IMR-90 (cell line): ENCODE results near the gene MTR. TPM values are rescaled to one million over a fixed set of nuclear protein-coding genes. Genes with fewer than 3 reads are reported as not detected.

Experiments used
- ATAC-seq: fragments of 200-7000 bp; cut with Tn5 transposase; 2 replicates; pipeline ENCODE4 v1.9.1; 2020; ENCODE audit warnings: low read depth, mild to moderate bottlenecking, moderate library complexity
- BruUV-seq: library from RNA; stranded (reverse); fragments of 400-500 nt; replicated peaks from 2 replicates; lab custom pipeline; 2021; lab: Mats Ljungman, UMichigan
- CTCF ChIA-PET: fragments of 300-600 bp; formaldehyde crosslinking; extraction: SDS; loops from one replicate; lab custom pipeline; 2021; ENCODE audit warnings: antibody characterized with exemption; lab: Yijun Ruan, JAX
- POLR2A ChIA-PET: fragments of 300-600 bp; sonication (Branson Sonifier 250); formaldehyde crosslinking; loops from one replicate; lab custom pipeline; 2022; ENCODE audit warnings: antibody characterized with exemption; ENCODE audit not compliant: unreplicated experiment; lab: Charles Lee
- DNase-seq: peaks from one replicate; pipeline ENCODE4 v3.0.0; 2013
- H2AFZ ChIP-seq: replicated peaks from 2 replicates; pipeline ENCODE3; 2013; ENCODE audit warnings: low read length, mild to moderate bottlenecking; ENCODE audit not compliant: poor library complexity
- H2AK5ac ChIP-seq: 2 replicates; pipeline ENCODE4 v1.6.1; 2013; ENCODE audit warnings: low read depth, low read length, inconsistent platforms
- H2AK9ac ChIP-seq: replicated peaks from 2 replicates; pipeline ENCODE3; 2013; ENCODE audit warnings: mild to moderate bottlenecking, low read depth, low read length, moderate library complexity; ENCODE audit not compliant: poor library complexity
- H2BK120ac ChIP-seq: 2 replicates; pipeline ENCODE4 v1.6.1; 2013; ENCODE audit warnings: low read depth, low read length, inconsistent platforms
- H2BK15ac ChIP-seq: 3 replicates; pipeline ENCODE4 v1.6.1; 2013; ENCODE audit warnings: low read depth, low read length, inconsistent platforms
- H2BK20ac ChIP-seq: 2 replicates; pipeline ENCODE4 v1.6.1; 2013; ENCODE audit warnings: low read depth, mild to moderate bottlenecking, inconsistent platforms, low read length, moderate library complexity
- H2BK5ac ChIP-seq: 2 replicates; pipeline ENCODE4 v1.6.1; 2013; ENCODE audit warnings: mild to moderate bottlenecking, low read depth, low read length, inconsistent platforms; ENCODE audit not compliant: poor library complexity, severe bottlenecking
- H3K14ac ChIP-seq: replicated peaks from 2 replicates; pipeline ENCODE4 v1.6.1; 2013; ENCODE audit warnings: low read depth, low read length, inconsistent platforms
- H3K18ac ChIP-seq: 2 replicates; pipeline ENCODE4 v1.6.1; 2013; ENCODE audit warnings: low read depth, low read length, control low read depth
- H3K23ac ChIP-seq: 2 replicates; pipeline ENCODE4 v1.6.1; 2013; ENCODE audit warnings: low read depth, low read length, inconsistent platforms
- H3K27ac ChIP-seq: 2 replicates; pipeline ENCODE4 v1.5.1; 2013; ENCODE audit warnings: mild to moderate bottlenecking, control low read depth, low read length; ENCODE audit not compliant: insufficient read depth
- H3K27me3 ChIP-seq: 2 replicates; pipeline ENCODE4 v1.6.1; 2013; ENCODE audit warnings: low read length; ENCODE audit not compliant: control insufficient read depth, insufficient read depth
- H3K36me3 ChIP-seq: 2 replicates; pipeline ENCODE4 v1.6.1; 2013; ENCODE audit warnings: low read length, mixed read lengths; ENCODE audit not compliant: control insufficient read depth, insufficient read depth
- H3K4ac ChIP-seq: 2 replicates; pipeline ENCODE4 v1.6.1; 2013; ENCODE audit warnings: low read depth, low read length, inconsistent platforms
- H3K4me1 ChIP-seq: 2 replicates; pipeline ENCODE4 v1.6.1; 2013; ENCODE audit warnings: low read length, mixed read lengths; ENCODE audit not compliant: control insufficient read depth, insufficient read depth
- H3K4me2 ChIP-seq: 2 replicates; pipeline ENCODE4 v1.6.1; 2013; ENCODE audit warnings: low read depth, mild to moderate bottlenecking, control low read depth, low read length, moderate library complexity
- H3K4me3 ChIP-seq: 2 replicates; pipeline ENCODE4 v1.5.1; 2013; ENCODE audit warnings: low read depth, mild to moderate bottlenecking, control low read depth, low read length, moderate library complexity; ENCODE audit not compliant: insufficient read depth
- H3K56ac ChIP-seq: 2 replicates; pipeline ENCODE4 v1.6.1; 2013; ENCODE audit warnings: low read length, inconsistent platforms; ENCODE audit not compliant: insufficient read depth; ENCODE audit errors: extremely low read depth
- H3K79me1 ChIP-seq, 2 experiments: 2 replicates each; pipeline ENCODE4 v1.6.1; 2013; ENCODE audit warnings: low read length in 2 of 2, inconsistent platforms in 1 of 2, low read depth in 1 of 2
- H3K9ac ChIP-seq: 2 replicates; pipeline ENCODE4 v1.6.1; 2013; ENCODE audit warnings: low read depth, low read length, control low read depth
- H3K9me1 ChIP-seq: 2 replicates; pipeline ENCODE4 v1.6.1; 2013; ENCODE audit warnings: low read length, inconsistent platforms; ENCODE audit not compliant: insufficient read depth
- H3K9me3 ChIP-seq: 2 replicates; pipeline ENCODE4 v1.6.1; 2013; ENCODE audit warnings: low read length; ENCODE audit not compliant: control insufficient read depth, insufficient read depth
- H4K20me1 ChIP-seq: 2 replicates; pipeline ENCODE4 v1.6.1; 2013; ENCODE audit warnings: low read length, inconsistent platforms; ENCODE audit not compliant: insufficient read depth
- H4K5ac ChIP-seq: 2 replicates; pipeline ENCODE4 v1.6.1; 2013; ENCODE audit warnings: mild to moderate bottlenecking, low read depth, low read length, control low read depth
- H4K8ac ChIP-seq, 2 experiments: 2 replicates each; pipeline ENCODE4 v1.6.1; 2013; ENCODE audit warnings: low read depth in 2 of 2, low read length in 2 of 2, control low read depth in 1 of 2, inconsistent platforms in 1 of 2
- H4K91ac ChIP-seq: 2 replicates; pipeline ENCODE4 v1.6.1; 2013; ENCODE audit warnings: low read depth, low read length, inconsistent platforms; ENCODE audit not compliant: insufficient read depth
- CHD1 ChIP-seq: IDR thresholded peaks from 2 replicates; pipeline ENCODE4 v1.6.1; 2012; ENCODE audit warnings: low read depth, low read length, improper control_type of control experiment
- ELK1 ChIP-seq: fragments of 150-350 bp; IDR thresholded peaks from 2 replicates; pipeline ENCODE4 v1.6.1; 2016; ENCODE audit warnings: low read depth, mild to moderate bottlenecking, low read length, moderate library complexity, borderline replicate concordance
- MAFK ChIP-seq: IDR thresholded peaks from 2 replicates; pipeline ENCODE4 v1.6.1; 2012; ENCODE audit warnings: low read depth, low read length, improper control_type of control experiment
- MXI1 ChIP-seq: IDR thresholded peaks from 2 replicates; pipeline ENCODE4 v1.6.1; 2012; ENCODE audit warnings: low read depth, mild to moderate bottlenecking, low read length, moderate library complexity, borderline replicate concordance
- NFE2L2 ChIP-seq: fragments of 150-350 bp; IDR thresholded peaks from 2 replicates; pipeline ENCODE4 v1.6.1; 2016; ENCODE audit warnings: low read depth, mild to moderate bottlenecking, low read length
- POLR2A ChIP-seq: IDR thresholded peaks from 2 replicates; pipeline ENCODE4 v1.6.1; 2012; ENCODE audit warnings: mild to moderate bottlenecking, low read depth, low read length
- RAD21 ChIP-seq: IDR thresholded peaks from 2 replicates; pipeline ENCODE4 v1.6.1; 2012; ENCODE audit warnings: low read length, improper control_type of control experiment
- RCOR1 ChIP-seq: IDR thresholded peaks from 2 replicates; pipeline ENCODE4 v1.6.1; 2012; ENCODE audit warnings: mild to moderate bottlenecking, low read length, improper control_type of control experiment; ENCODE audit not compliant: insufficient replicate concordance
- SMC3 ChIP-seq: fragments of 150-350 bp; IDR thresholded peaks from 2 replicates; pipeline ENCODE4 v1.6.1; 2016; ENCODE audit warnings: low read depth, mild to moderate bottlenecking, antibody characterized with exemption, low read length, moderate library complexity
- WGBS, 2 experiments: methylation state at CpG; one replicate each; pipeline versions ENCODE4 v1.1.5 to v1.1.7; 2013; ENCODE audit warnings: missing lambda C conversion rate in 2 of 2; ENCODE audit not compliant: insufficient read length in 1 of 2; ENCODE audit errors: extremely low coverage in 2 of 2; 5-methylcytosine and 5-hydroxymethylcytosine counted together
- dilution Hi-C: fragments of 300-500 bp; cut with HindIII; formaldehyde crosslinking; loops from one replicate; pipeline ENCODE4 v1.14.3; 2018; ENCODE audit warnings: low sequenced_read_pairs; ENCODE audit not compliant: unreplicated experiment
- in situ Hi-C: fragments of 300-500 bp; cut with MboI; formaldehyde crosslinking; loops from 3 replicates; pipeline ENCODE4 v1.14.3; 2019; ENCODE audit warnings: low sequenced_read_pairs, inconsistent platforms, mixed read lengths
- intact Hi-C: fragments of 100-400 bp; cut with micrococcal nuclease; formaldehyde crosslinking; loops from 2 replicates; pipeline ENCODE4 v1.10.0; 2022
- polyA plus RNA-seq, 3 experiments: library from polyadenylated mRNA; depleted of rRNA; stranded (reverse); fragments of >200 nt; gene quantifications; 2 replicates each; pipeline ENCODE4 v1.2.3, GENCODE V29; 2012; ENCODE audit warnings: low replicate concordance in 1 of 3
- total RNA-seq: library from RNA; depleted of rRNA; stranded (reverse); fragments of >200 nt; gene quantifications from 2 replicates; pipeline ENCODE4 v1.2.3, GENCODE V29; 2012

MTR gene
- total and polyA plus RNA-seq, 2 of the 4 experiments (the other 2 are of a cell fraction) = 7.7 to 31.0 TPM

GRCh38 chr1:236841341-236841740 lies 46.2 kb downstream of the MTR start:
- in situ Hi-C loops = no loop called here
- no peak overlapping the region for H2AK9ac ChIP-seq
- no peak overlapping the region for H3K18ac ChIP-seq
- H3K9me1 ChIP-seq = no peaks in the 10 kb centered on the region; the same call in 1 of the 2 replicates
- H3K23ac ChIP-seq = no peak overlapping the region
- peaks cover 3% of the 10 kb centered on the region; the same call in 1 of the 2 replicates for H3K4me1 ChIP-seq
- ChIA-PET POLR2A (no interaction called here), CTCF (interaction anchor here (0.6 kb wide), 1 partner anchor 731 kb away, joined by 3 read pairs; no protein-coding TSS in a partner anchor)
- no peak for DNase-seq
- H4K91ac ChIP-seq = no peak overlapping the region
- H3K9ac ChIP-seq = no peak overlapping the region
- no CpG with 5 or more reads among the region's 2 CpGs for WGBS, 2 experiments
- H2BK120ac ChIP-seq = no peak overlapping the region
- H2AK5ac ChIP-seq = no peak overlapping the region
- H2BK5ac ChIP-seq = no peak overlapping the region
- H2BK15ac ChIP-seq = no peak overlapping the region
- ATAC-seq = no peak
- H3K4ac ChIP-seq = no peak overlapping the region
- no peaks in the 10 kb centered on the region for H4K20me1 ChIP-seq
- dilution Hi-C loops = no loop called here
- no peak overlapping the region for H3K4me2 ChIP-seq
- H4K8ac ChIP-seq = no peak overlapping the region
- no peak overlapping the region for H3K56ac ChIP-seq
- H3K79me1 ChIP-seq = no peaks in the 10 kb centered on the region; a peak in 1 of 4 replicates
- no peak overlapping the region for H3K4me3 ChIP-seq
- H2AFZ ChIP-seq = no peak overlapping the region
- no peak overlapping the region for H3K27ac ChIP-seq
- TF ChIP-seq MAFK (no peak), RAD21 (no peak), CHD1 (no peak), ELK1 (no peak), NFE2L2 (no peak), RCOR1 (no peak), MXI1 (no peak), SMC3 (no peak), POLR2A (no peak)
- intact Hi-C loops = no loop called here
- H3K36me3 ChIP-seq = peaks cover 12% of the 10 kb centered on the region
- no peaks in the 10 kb centered on the region for H3K9me3 ChIP-seq
- no peak overlapping the region for H4K5ac ChIP-seq
- BruUV-seq = no TSS peak
- H2BK20ac ChIP-seq = no peak overlapping the region
- no peaks in the 10 kb centered on the region for H3K27me3 ChIP-seq
- H3K14ac ChIP-seq = no peak overlapping the region
